K562 (cell line): ENCODE measurements around the gene CELA3B. TPM values are rescaled to one million over a fixed set of nuclear protein-coding genes. Genes with fewer than 3 reads are reported as not detected.
A peak's percentile ranks its signal among the peaks of the same experiment; 100 is the strongest.

Experiments
- ATAC-seq: fragments of 200-7000 bp; cut with Tn5 transposase; 3 replicates; pipeline ENCODE4 v1.9.1; 2020; ENCODE audit warnings: moderate library complexity
- BruUV-seq: library from RNA; stranded (reverse); fragments of 400-500 nt; replicated peaks from 2 replicates; lab custom pipeline; 2021; lab: Mats Ljungman, UMichigan
- CTCF ChIA-PET: fragments of 300-600 bp; formaldehyde crosslinking; extraction: SDS; loops from one replicate; lab custom pipeline; 2021; ENCODE audit warnings: low intra/inter-chr PET ratio; lab: Yijun Ruan, JAX
- POLR2A ChIA-PET: fragments of 300-600, 350-650 bp; sonication (Branson Sonifier 250); formaldehyde crosslinking; extraction: SDS; loops from one replicate; lab custom pipeline; 2021; ENCODE audit warnings: antibody characterized with exemption, inconsistent platforms; lab: Yijun Ruan, JAX
- DNase-seq, 4 experiments: peaks; one replicate each; pipeline versions ENCODE4 v3.0.0 to v3.0.0-alpha.2; 2011 to 2018; ENCODE audit warnings: low spot score in 3 of 4, mixed read lengths in 3 of 4; ENCODE audit errors: extremely low read depth in 1 of 4
- FAIRE-seq: peaks from 2 replicates; lab custom pipeline; 2011; peaks lifted over from hg19 to GRCh38; lab: Jason Lieb, UNC
- H2AFZ ChIP-seq: 2 replicates; pipeline ENCODE4 v1.6.0; 2011; ENCODE audit warnings: low read depth, low read length, control low read depth, inconsistent platforms
- H3K27ac ChIP-seq: fragments of 200-600 bp; 3 replicates; pipeline ENCODE4 v1.8.0; 2011; ENCODE audit warnings: low read depth, mild to moderate bottlenecking, control low read depth, inconsistent platforms, low read length, moderate library complexity, mixed read lengths; ENCODE audit errors: extremely low read depth
- H3K27me3 ChIP-seq, 2 experiments: fragments of 300-600 bp in 1 of 2; 2 replicates in 1 of 2; 3 replicates in 1 of 2; pipeline versions ENCODE4 v1.6.0 to v1.8.0; 2011; ENCODE audit warnings: inconsistent platforms in 2 of 2, low read length in 2 of 2, mild to moderate bottlenecking in 1 of 2, mixed read lengths in 1 of 2, moderate library complexity in 1 of 2; ENCODE audit not compliant: control insufficient read depth in 2 of 2, insufficient read depth in 2 of 2
- H3K36me3 ChIP-seq: fragments of 300-600 bp; 3 replicates; pipeline ENCODE4 v1.8.0; 2011; ENCODE audit warnings: mild to moderate bottlenecking, low read length, inconsistent platforms; ENCODE audit not compliant: control insufficient read depth, insufficient read depth
- H3K4me1 ChIP-seq, 2 experiments: fragments of 200-600 bp in 1 of 2; replicated peaks in 1 of 2; 2 replicates in 1 of 2; 3 replicates in 1 of 2; pipeline versions ENCODE4 v1.5.1 to v1.8.0; 2011; ENCODE audit warnings: inconsistent platforms in 2 of 2, low read length in 2 of 2, mild to moderate bottlenecking in 1 of 2, mixed read lengths in 1 of 2, moderate library complexity in 1 of 2; ENCODE audit not compliant: control insufficient read depth in 2 of 2, insufficient read depth in 2 of 2
- H3K4me2 ChIP-seq: 2 replicates; pipeline ENCODE4 v1.6.1; 2011; ENCODE audit warnings: low read length, control low read depth, inconsistent platforms, mixed read lengths; ENCODE audit not compliant: insufficient read depth
- H3K4me3 ChIP-seq: fragments of 200-600 bp; sonication (generic), shearing (Covaris generic); 2 replicates; pipeline ENCODE4 v1.5.1; 2016; ENCODE audit warnings: control low read depth, inconsistent platforms
- H3K79me2 ChIP-seq: fragments of 200-600 bp; 3 replicates; pipeline ENCODE4 v1.8.0; 2011; ENCODE audit warnings: low read length, inconsistent platforms; ENCODE audit not compliant: control insufficient read depth, insufficient read depth
- H3K9ac ChIP-seq, 2 experiments: 2 replicates each; pipeline versions ENCODE4 v1.6.0 to v1.6.1; 2011; ENCODE audit warnings: low read depth in 2 of 2, low read length in 2 of 2, control low read depth in 1 of 2, inconsistent platforms in 1 of 2, mild to moderate bottlenecking in 1 of 2, mixed read lengths in 1 of 2; ENCODE audit not compliant: insufficient read depth in 1 of 2
- H3K9me1 ChIP-seq: one replicate; pipeline ENCODE4 v1.6.0; 2011; ENCODE audit warnings: inconsistent platforms, mild to moderate bottlenecking, low read length, moderate library complexity; ENCODE audit not compliant: control insufficient read depth, insufficient read depth
- H3K9me3 ChIP-seq: replicated peaks from 2 replicates; pipeline ENCODE4 v1.5.1; 2011; ENCODE audit warnings: low read depth, low read length, inconsistent platforms; ENCODE audit not compliant: control insufficient read depth, insufficient read depth
- H4K20me1 ChIP-seq: replicated peaks from 2 replicates; pipeline ENCODE4 v1.6.1; 2011; ENCODE audit warnings: low read length, inconsistent platforms, mixed read lengths; ENCODE audit not compliant: control insufficient read depth, insufficient read depth
- FOXA3 ChIP-seq, 2 experiments: fragments of 450-650 bp in 1 of 2; sonication (generic) in 1 of 2; formaldehyde crosslinking; IDR thresholded peaks in 1 of 2; conservative IDR thresholded peaks in 1 of 2; 2 replicates each; pipeline versions ENCODE4 v1.4.0 to v1.8.0; 2020 to 2022; ENCODE audit warnings: mild to moderate bottlenecking in 2 of 2, missing genetic modification reagents in 1 of 2
- GTF2F1 ChIP-seq: IDR thresholded peaks from 2 replicates; pipeline ENCODE4 v1.6.1; 2011; ENCODE audit warnings: low read depth, low read length, improper control_type of control experiment
- HEY1 ChIP-seq: fragments of 250-450 bp; sonication (Bioruptor Pico); IDR thresholded peaks from 2 replicates; pipeline ENCODE4 v1.5.0; 2020; ENCODE audit warnings: mild to moderate bottlenecking, moderate library complexity, borderline replicate concordance
- MYBL2 ChIP-seq, 2 experiments: fragments of 450-650 bp in 1 of 2; sonication (generic) in 1 of 2; formaldehyde crosslinking in 1 of 2; IDR thresholded peaks; 2 replicates each; pipeline versions ENCODE4 v1.6.1 to v1.8.1; 2017 to 2022; ENCODE audit warnings: borderline replicate concordance in 1 of 2, inconsistent platforms in 1 of 2, low read depth in 1 of 2, mild to moderate bottlenecking in 1 of 2, missing genetic modification reagents in 1 of 2, moderate library complexity in 1 of 2
- PRMT5 ChIP-seq: sonication (generic); formaldehyde crosslinking; IDR thresholded peaks from 2 replicates; pipeline ENCODE4 v1.5.0; 2020; ENCODE audit warnings: missing genetic modification reagents
- SAP30 ChIP-seq: fragments of 200-600 bp; sonication (generic); IDR thresholded peaks from 2 replicates; pipeline ENCODE4 v1.6.1; 2012; ENCODE audit warnings: borderline replicate concordance, low read depth, mild to moderate bottlenecking, moderate library complexity, low read length, control low read depth, inconsistent platforms; ENCODE audit not compliant: insufficient read depth, poor library complexity, severe bottlenecking
- ZNF175 ChIP-seq: fragments of 200-800 bp; sonication (Bioruptor generic); IDR thresholded peaks from 2 replicates; pipeline ENCODE4 v1.6.1; 2016; ENCODE audit warnings: low read depth, mild to moderate bottlenecking, missing genetic modification characterization, missing compliant biosample characterization
- ZNF408 ChIP-seq: fragments of 250-450 bp; sonication (Bioruptor Pico); IDR thresholded peaks from 2 replicates; pipeline ENCODE4 v1.4.0; 2020; ENCODE audit warnings: low read depth, mild to moderate bottlenecking, moderate library complexity
- ZNF717 ChIP-seq: fragments of 250-450 bp; sonication (Bioruptor Pico); IDR thresholded peaks from 2 replicates; pipeline ENCODE4 v1.5.0; 2021
- WGBS: fragments of 100-300 bp; shearing (Covaris generic); methylation state at CpG from one replicate; pipeline ENCODE4 v1.1.6; 2016; ENCODE audit warnings: low coverage, mixed read lengths; ENCODE audit not compliant: insufficient coverage; ENCODE audit errors: missing lambda C conversion rate; 5-methylcytosine and 5-hydroxymethylcytosine counted together
- in situ Hi-C: fragments of 300-500 bp; cut with MboI; formaldehyde crosslinking; loops from 4 replicates; pipeline ENCODE4 v1.15.0; 2018; ENCODE audit warnings: inconsistent platforms, mixed read lengths
- intact Hi-C: fragments of 100-400 bp; cut with micrococcal nuclease; formaldehyde crosslinking; loops from 2 replicates; pipeline ENCODE4 v1.14.2; 2022
- polyA plus RNA-seq, 8 experiments: library from polyadenylated mRNA; depleted of rRNA in 4 of 8; stranded (reverse) in 5 of 8; unstranded in 3 of 8; fragments of >200 nt; fragmentation: Nextera tagmentation in 2 of 8; fragmentation: Illumina TruSeq in 1 of 8; extraction: Ambion mirVana in 2 of 8; extraction: Trizol in 1 of 8; gene quantifications; 2 replicates each; pipeline versions ENCODE4 v1.2.1 to v1.2.3, GENCODE V29; 2011 to 2014; ENCODE audit warnings: inconsistent platforms in 1 of 8, missing spikeins in 1 of 8
- total RNA-seq, 7 experiments: library from RNA; depleted of rRNA in 6 of 7; stranded (reverse); fragments of >200 nt in 6 of 7; fragmentation: Illumina TruSeq in 2 of 7; extraction: Trizol in 2 of 7; gene quantifications; 2 replicates each; pipeline versions ENCODE4 v1.2.1 to v1.2.3, GENCODE V29; 2011 to 2021; ENCODE audit warnings: low replicate concordance in 1 of 7
- TF ChIP-seq, protein P1 (sequence below): sonication (generic); formaldehyde crosslinking; IDR thresholded peaks from 2 replicates; pipeline ENCODE4 v1.8.0; 2023; ENCODE audit warnings: missing genetic modification reagents, mild to moderate bottlenecking, borderline replicate concordance
- TF ChIP-seq, protein P2 (sequence below): fragments of 450-650 bp; IDR thresholded peaks from 2 replicates; pipeline ENCODE4 v1.6.1; 2016; ENCODE audit warnings: borderline replicate concordance

CELA3B gene
- total and polyA plus RNA-seq, 9 of the 15 experiments (the other 6 are each of a cell fraction or from before 2014, with no cell fraction given) = 3.1 TPM; not detected in 8

DNA sequence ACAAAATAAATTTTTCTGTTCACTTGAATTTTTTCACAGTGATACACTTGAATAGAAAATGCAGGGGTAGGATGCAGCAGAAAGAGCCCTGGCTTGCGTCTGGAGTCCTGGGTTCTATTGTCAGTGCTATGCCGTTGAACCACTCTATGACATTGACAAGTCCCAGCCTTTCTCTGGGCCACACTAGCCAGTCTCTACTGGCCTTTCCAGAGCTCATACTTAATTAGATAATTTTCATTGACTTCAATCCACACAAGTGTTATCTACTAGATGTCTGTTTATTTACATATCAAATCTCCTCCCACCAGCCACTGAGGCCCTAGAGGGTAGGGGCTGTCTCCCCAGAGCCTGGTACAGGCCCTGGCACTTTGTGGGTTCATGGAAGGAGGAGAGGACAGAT is 15.5 kb upstream of the CELA3B start (continued):
- no peak for TF ChIP-seq ZNF175
- TF ChIP-seq, protein P1, sequence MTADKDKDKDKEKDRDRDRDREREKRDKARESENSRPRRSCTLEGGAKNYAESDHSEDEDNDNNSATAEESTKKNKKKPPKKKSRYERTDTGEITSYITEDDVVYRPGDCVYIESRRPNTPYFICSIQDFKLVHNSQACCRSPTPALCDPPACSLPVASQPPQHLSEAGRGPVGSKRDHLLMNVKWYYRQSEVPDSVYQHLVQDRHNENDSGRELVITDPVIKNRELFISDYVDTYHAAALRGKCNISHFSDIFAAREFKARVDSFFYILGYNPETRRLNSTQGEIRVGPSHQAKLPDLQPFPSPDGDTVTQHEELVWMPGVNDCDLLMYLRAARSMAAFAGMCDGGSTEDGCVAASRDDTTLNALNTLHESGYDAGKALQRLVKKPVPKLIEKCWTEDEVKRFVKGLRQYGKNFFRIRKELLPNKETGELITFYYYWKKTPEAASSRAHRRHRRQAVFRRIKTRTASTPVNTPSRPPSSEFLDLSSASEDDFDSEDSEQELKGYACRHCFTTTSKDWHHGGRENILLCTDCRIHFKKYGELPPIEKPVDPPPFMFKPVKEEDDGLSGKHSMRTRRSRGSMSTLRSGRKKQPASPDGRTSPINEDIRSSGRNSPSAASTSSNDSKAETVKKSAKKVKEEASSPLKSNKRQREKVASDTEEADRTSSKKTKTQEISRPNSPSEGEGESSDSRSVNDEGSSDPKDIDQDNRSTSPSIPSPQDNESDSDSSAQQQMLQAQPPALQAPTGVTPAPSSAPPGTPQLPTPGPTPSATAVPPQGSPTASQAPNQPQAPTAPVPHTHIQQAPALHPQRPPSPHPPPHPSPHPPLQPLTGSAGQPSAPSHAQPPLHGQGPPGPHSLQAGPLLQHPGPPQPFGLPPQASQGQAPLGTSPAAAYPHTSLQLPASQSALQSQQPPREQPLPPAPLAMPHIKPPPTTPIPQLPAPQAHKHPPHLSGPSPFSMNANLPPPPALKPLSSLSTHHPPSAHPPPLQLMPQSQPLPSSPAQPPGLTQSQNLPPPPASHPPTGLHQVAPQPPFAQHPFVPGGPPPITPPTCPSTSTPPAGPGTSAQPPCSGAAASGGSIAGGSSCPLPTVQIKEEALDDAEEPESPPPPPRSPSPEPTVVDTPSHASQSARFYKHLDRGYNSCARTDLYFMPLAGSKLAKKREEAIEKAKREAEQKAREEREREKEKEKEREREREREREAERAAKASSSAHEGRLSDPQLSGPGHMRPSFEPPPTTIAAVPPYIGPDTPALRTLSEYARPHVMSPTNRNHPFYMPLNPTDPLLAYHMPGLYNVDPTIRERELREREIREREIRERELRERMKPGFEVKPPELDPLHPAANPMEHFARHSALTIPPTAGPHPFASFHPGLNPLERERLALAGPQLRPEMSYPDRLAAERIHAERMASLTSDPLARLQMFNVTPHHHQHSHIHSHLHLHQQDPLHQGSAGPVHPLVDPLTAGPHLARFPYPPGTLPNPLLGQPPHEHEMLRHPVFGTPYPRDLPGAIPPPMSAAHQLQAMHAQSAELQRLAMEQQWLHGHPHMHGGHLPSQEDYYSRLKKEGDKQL (CRISPR knock-in tag) = no peak
- TF ChIP-seq SAP30 = no peak
- TF ChIP-seq PRMT5 (CRISPR knock-in tag) = no peak

- Histone ChIP-seq H3K4me1 (peaks cover 10 to 15% of the 10 kb centered on the region in 2 experiments), H3K27me3 (peaks cover 2 to 6% of the 10 kb centered on the region in 2 experiments; a peak in 2 of 5 replicates), H3K36me3 (no peaks in the 10 kb centered on the region), H3K9me1 (no peaks in the 10 kb centered on the region), H4K20me1 (no peaks in the 10 kb centered on the region), H3K4me3 (no peak overlapping the region), H3K27ac (no peak overlapping the region), H2AFZ (no peak overlapping the region), H3K79me2 (no peaks in the 10 kb centered on the region), H3K9me3 (no peaks in the 10 kb centered on the region), H3K4me2 (no peak overlapping the region), H3K9ac (peak overlapping the region in 1 of 2 experiments; percentile 84; a peak in 2 of 4 replicates)
- in situ Hi-C loops (no loop called here), intact Hi-C loops (loop anchor here (5.0 to 10.0 kb wide), 3 partner anchors 63 to 447 kb away; no protein-coding TSS in a partner anchor)
- ChIA-PET POLR2A (interaction anchor here (0.9 to 1.1 kb wide), 2 partner anchors 11 to 179 kb away, joined by 3 read pairs; partner anchors contain the start of gene USP48), CTCF (no interaction called here)
- FAIRE-seq = no peak
- DNase-seq = no peak
- no peak for ATAC-seq
- BruUV-seq = no TSS peak
- WGBS = 58% methylated on average over 2 of the region's 2 CpGs
- TF ChIP-seq, protein P2, sequence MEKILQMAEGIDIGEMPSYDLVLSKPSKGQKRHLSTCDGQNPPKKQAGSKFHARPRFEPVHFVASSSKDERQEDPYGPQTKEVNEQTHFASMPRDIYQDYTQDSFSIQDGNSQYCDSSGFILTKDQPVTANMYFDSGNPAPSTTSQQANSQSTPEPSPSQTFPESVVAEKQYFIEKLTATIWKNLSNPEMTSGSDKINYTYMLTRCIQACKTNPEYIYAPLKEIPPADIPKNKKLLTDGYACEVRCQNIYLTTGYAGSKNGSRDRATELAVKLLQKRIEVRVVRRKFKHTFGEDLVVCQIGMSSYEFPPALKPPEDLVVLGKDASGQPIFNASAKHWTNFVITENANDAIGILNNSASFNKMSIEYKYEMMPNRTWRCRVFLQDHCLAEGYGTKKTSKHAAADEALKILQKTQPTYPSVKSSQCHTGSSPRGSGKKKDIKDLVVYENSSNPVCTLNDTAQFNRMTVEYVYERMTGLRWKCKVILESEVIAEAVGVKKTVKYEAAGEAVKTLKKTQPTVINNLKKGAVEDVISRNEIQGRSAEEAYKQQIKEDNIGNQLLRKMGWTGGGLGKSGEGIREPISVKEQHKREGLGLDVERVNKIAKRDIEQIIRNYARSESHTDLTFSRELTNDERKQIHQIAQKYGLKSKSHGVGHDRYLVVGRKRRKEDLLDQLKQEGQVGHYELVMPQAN = no peak
- no peak for TF ChIP-seq GTF2F1
- no peak for TF ChIP-seq FOXA3 (CRISPR knock-in tag; conservative IDR thresholded peaks at IDR 0.05 in 1 of 2, IDR thresholded peaks at IDR 0.05 in 1 of 2)
- TF ChIP-seq MYBL2 (IDR thresholded peaks at IDR 0.05; ENCODE audit: low read depth) = no peak
- no peak for TF ChIP-seq MYBL2 (CRISPR knock-in tag; IDR thresholded peaks at IDR 0.05; ENCODE audit: borderline replicate concordance)
- TF ChIP-seq HEY1 = no peak
- no peak for TF ChIP-seq ZNF408 (CRISPR knock-in tag)
- no peak for TF ChIP-seq ZNF717 (CRISPR knock-in tag)
Observed at GRCh38 chr1:21961799-21962198, 15.0 kb upstream of the CELA3B start.
